Gastroesophageal sphincter (tissue), 4 donors: ENCODE measurements around the gene ATP9B. TPM values are rescaled to one million over a fixed set of nuclear protein-coding genes. Genes with fewer than 3 reads are reported as not detected.

ENCODE experiments used
- ATAC-seq: fragments of 150-250 bp; one replicate; pipeline ENCODE4 v1.9.1; 2016; ENCODE audit warnings: mild to moderate bottlenecking, moderate library complexity
- H3K27ac ChIP-seq, 4 donors: fragments of 200-600 bp; sonication (generic) in 3 of 4; 1 replicate in 3 of 4; 2 replicates in 1 of 4; pipeline ENCODE4 v1.5.1; 2016 to 2019
- H3K27me3 ChIP-seq: fragments of 200-600 bp; sonication (generic); one replicate; pipeline ENCODE4 v1.5.1; 2019
- H3K36me3 ChIP-seq, 2 donors: fragments of 200-600 bp; sonication (generic); one replicate each; pipeline ENCODE4 v1.5.1; 2019; ENCODE audit warnings: control low read depth in 1 of 2
- H3K4me1 ChIP-seq, 3 donors: fragments of 200-600 bp; sonication (generic); 1 replicate in 2 of 3; 2 replicates in 1 of 3; pipeline ENCODE4 v1.5.1; 2016 to 2019; ENCODE audit warnings: control low read depth in 2 of 3
- H3K4me3 ChIP-seq, 2 donors: fragments of 200-600 bp; sonication (generic); one replicate each; pipeline ENCODE4 v1.5.1; 2019; ENCODE audit warnings: mild to moderate bottlenecking in 1 of 2, moderate library complexity in 1 of 2
- H3K9me3 ChIP-seq, 3 donors: fragments of 200-600 bp; sonication (generic); one replicate each; pipeline ENCODE4 v1.5.1; 2017 to 2019; ENCODE audit warnings: control low read depth in 2 of 3
- CTCF ChIP-seq, 4 experiments: fragments of 200-600 bp in 2 of 4; fragments of 450-650 bp in 2 of 4; sonication (generic) in 1 of 4; IDR thresholded peaks; one replicate each; pipeline ENCODE4 v1.5.1; 2017 to 2019; ENCODE audit warnings: antibody characterized with exemption in 4 of 4, mild to moderate bottlenecking in 2 of 4, moderate library complexity in 2 of 4
- EP300 ChIP-seq: sonication (generic); formaldehyde crosslinking; IDR thresholded peaks from one replicate; pipeline ENCODE4 v1.6.1; 2017; ENCODE audit warnings: antibody characterized with exemption, mild to moderate bottlenecking
- POLR2A ChIP-seq, 2 donors: fragments of 450-650 bp; IDR thresholded peaks; one replicate each; pipeline ENCODE4 v1.6.1; 2017; ENCODE audit warnings: antibody characterized with exemption in 2 of 2, mild to moderate bottlenecking in 2 of 2, moderate library complexity in 1 of 2
- POLR2AphosphoS5 ChIP-seq: sonication (generic); formaldehyde crosslinking; IDR thresholded peaks from one replicate; pipeline ENCODE4 v1.6.1; 2017; ENCODE audit warnings: antibody characterized with exemption
- WGBS, 2 donors: methylation state at CpG; one replicate each; pipeline ENCODE4 v1.1.5; 2018; ENCODE audit warnings: low coverage in 1 of 2; 5-methylcytosine and 5-hydroxymethylcytosine counted together
- total RNA-seq, 4 donors: library from RNA; depleted of rRNA; stranded (reverse); fragments of >200 nt; gene quantifications; one replicate each; pipeline ENCODE4 v1.1.0, GENCODE V29; 2016

ATP9B gene
- total RNA-seq, 4 donors from 2014 or later = 16.6 to 48.7 (median 33.7) TPM

GRCh38 chr18:79187532-79188277 lies 118.5 kb downstream of the ATP9B start:
- no peak overlapping the region for H3K4me3 ChIP-seq
- no peak for TF ChIP-seq EP300
- no peak for TF ChIP-seq POLR2AphosphoS5
- TF ChIP-seq POLR2A (IDR thresholded peaks at IDR 0.05) = no peak
- no peak for TF ChIP-seq CTCF (IDR thresholded peaks at IDR 0.05)
- H3K36me3 ChIP-seq = peaks cover 0 to 20% of the 10 kb centered on the region in 2 donors
- peaks cover 0 to 6% (median 0%) of the 10 kb centered on the region in 3 donors for H3K4me1 ChIP-seq
- no peaks in the 10 kb centered on the region for H3K27me3 ChIP-seq
- ATAC-seq = no peak
- 76 to 90% methylated on average over 4 to 7 of the region's 7 CpGs for WGBS, 2 donors
- H3K9me3 ChIP-seq = no peaks in the 10 kb centered on the region
- no peak overlapping the region for H3K27ac ChIP-seq

GRCh38 chr18:79191418-79191817 lies 122.2 kb downstream of the ATP9B start:
- Histone ChIP-seq H3K27ac (no peak overlapping the region), H3K4me1 (no peaks in the 10 kb centered on the region), H3K36me3 (peaks cover 0 to 54% of the 10 kb centered on the region in 2 donors), H3K4me3 (no peak overlapping the region), H3K27me3 (no peaks in the 10 kb centered on the region), H3K9me3 (no peaks in the 10 kb centered on the region)
- TF ChIP-seq POLR2AphosphoS5 (no peak), POLR2A (IDR thresholded peaks at IDR 0.05) (no peak), CTCF (IDR thresholded peaks at IDR 0.05) (no peak), EP300 (no peak)
- ATAC-seq = no peak
- 79 to 100% methylated on average over 2 to 4 of the region's 4 CpGs for WGBS, 2 donors

- Histone ChIP-seq H3K36me3 (peaks cover 0 to 56% of the 10 kb centered on the region in 2 donors), H3K9me3 (no peaks in the 10 kb centered on the region), H3K4me1 (no peaks in the 10 kb centered on the region), H3K27ac (no peak overlapping the region), H3K4me3 (no peak overlapping the region), H3K27me3 (no peaks in the 10 kb centered on the region)
- 78 to 88% methylated on average over 3 to 5 of the region's 5 CpGs for WGBS, 2 donors
- TF ChIP-seq POLR2AphosphoS5 = no peak
- TF ChIP-seq EP300 = no peak
- TF ChIP-seq CTCF (IDR thresholded peaks at IDR 0.05) = no peak
- TF ChIP-seq POLR2A (IDR thresholded peaks at IDR 0.05) = no peak
- no peak for ATAC-seq
Observed at GRCh38 chr18:79191956-79192355, 122.8 kb downstream of the ATP9B start.

GRCh38 chr18:79193826-79194225 lies 124.6 kb downstream of the ATP9B start:
- Histone ChIP-seq H3K4me1 (no peaks in the 10 kb centered on the region), H3K27ac (no peak overlapping the region), H3K9me3 (no peaks in the 10 kb centered on the region), H3K4me3 (no peak overlapping the region), H3K36me3 (peaks cover 0 to 49% of the 10 kb centered on the region in 2 donors), H3K27me3 (no peaks in the 10 kb centered on the region)
- TF ChIP-seq POLR2A (IDR thresholded peaks at IDR 0.05) (no peak), POLR2AphosphoS5 (no peak), CTCF (IDR thresholded peaks at IDR 0.05) (no peak), EP300 (no peak)
- 94 to 100% methylated on average over 2 of the region's 2 CpGs for WGBS, 2 donors
- ATAC-seq = no peak
